Fibroblast of villous mesenchyme (primary cell): ENCODE measurements around the gene SSR2. TPM values are rescaled to one million over a fixed set of nuclear protein-coding genes. Genes with fewer than 3 reads are reported as not detected.

Experiments
- DNase-seq: peaks from one replicate; pipeline ENCODE4 v3.0.0-alpha.2; 2010; ENCODE audit warnings: low read depth
- H3K4me3 ChIP-seq: 2 replicates; pipeline ENCODE4 v1.5.1; 2011; ENCODE audit warnings: low read depth, mild to moderate bottlenecking, low read length
- total RNA-seq: library from RNA; depleted of rRNA; stranded (reverse); fragments of >200 nt; gene quantifications from 2 replicates; pipeline ENCODE4 v1.2.3, GENCODE V29; 2012
- TF ChIP-seq, protein P1 (sequence below): IDR thresholded peaks from 2 replicates; pipeline ENCODE4 v1.5.1; 2012; ENCODE audit warnings: low read depth, mild to moderate bottlenecking, low read length; ENCODE audit not compliant: insufficient read depth

SSR2 gene
- total RNA-seq, 1 donor: 386 TPM

DNA sequence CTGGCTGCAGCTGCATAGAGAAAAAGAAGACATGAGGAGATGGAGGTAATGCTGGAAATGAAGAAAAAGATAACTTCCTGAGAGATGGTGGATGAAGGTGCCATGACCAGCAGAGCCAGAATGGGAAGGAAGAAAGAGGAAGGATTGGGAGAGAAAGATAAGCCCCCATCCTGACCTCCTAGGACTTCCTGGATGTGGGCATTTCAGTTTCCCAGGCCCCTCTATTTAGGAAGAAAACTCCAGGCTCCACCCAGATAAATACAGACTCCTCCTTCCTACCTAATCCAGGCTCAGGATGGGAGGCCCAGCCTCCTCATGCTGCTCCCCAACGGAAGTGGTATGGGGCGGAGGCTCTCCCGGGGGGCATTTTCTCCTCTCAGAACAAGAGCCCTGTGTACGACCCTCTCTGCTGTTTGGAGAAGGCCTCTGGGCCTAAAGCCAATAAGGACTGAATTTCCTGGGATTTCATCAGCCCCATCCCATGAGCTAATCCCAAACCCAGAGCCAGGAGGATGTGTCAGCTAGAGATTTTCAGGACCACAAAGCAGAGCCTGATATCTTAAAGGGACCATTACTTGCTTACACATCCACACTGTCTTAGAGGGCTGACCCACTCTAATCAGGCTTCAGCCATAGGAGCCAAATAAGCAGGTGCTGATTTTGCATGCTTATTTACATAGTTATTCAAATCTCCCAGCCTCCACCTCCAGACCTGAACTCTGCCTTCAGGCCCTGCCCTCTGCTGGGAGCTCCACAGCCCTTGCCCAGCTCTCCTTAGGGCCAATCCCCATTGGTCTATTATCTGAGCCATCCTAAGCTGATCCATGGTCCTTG lies 37.3 kb downstream of the SSR2 start:
- peak; percentile 99 for DNase-seq
- TF ChIP-seq, protein P1, sequence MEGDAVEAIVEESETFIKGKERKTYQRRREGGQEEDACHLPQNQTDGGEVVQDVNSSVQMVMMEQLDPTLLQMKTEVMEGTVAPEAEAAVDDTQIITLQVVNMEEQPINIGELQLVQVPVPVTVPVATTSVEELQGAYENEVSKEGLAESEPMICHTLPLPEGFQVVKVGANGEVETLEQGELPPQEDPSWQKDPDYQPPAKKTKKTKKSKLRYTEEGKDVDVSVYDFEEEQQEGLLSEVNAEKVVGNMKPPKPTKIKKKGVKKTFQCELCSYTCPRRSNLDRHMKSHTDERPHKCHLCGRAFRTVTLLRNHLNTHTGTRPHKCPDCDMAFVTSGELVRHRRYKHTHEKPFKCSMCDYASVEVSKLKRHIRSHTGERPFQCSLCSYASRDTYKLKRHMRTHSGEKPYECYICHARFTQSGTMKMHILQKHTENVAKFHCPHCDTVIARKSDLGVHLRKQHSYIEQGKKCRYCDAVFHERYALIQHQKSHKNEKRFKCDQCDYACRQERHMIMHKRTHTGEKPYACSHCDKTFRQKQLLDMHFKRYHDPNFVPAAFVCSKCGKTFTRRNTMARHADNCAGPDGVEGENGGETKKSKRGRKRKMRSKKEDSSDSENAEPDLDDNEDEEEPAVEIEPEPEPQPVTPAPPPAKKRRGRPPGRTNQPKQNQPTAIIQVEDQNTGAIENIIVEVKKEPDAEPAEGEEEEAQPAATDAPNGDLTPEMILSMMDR: no peak
- peak overlapping the region; percentile 89 for H3K4me3 ChIP-seq

DNA sequence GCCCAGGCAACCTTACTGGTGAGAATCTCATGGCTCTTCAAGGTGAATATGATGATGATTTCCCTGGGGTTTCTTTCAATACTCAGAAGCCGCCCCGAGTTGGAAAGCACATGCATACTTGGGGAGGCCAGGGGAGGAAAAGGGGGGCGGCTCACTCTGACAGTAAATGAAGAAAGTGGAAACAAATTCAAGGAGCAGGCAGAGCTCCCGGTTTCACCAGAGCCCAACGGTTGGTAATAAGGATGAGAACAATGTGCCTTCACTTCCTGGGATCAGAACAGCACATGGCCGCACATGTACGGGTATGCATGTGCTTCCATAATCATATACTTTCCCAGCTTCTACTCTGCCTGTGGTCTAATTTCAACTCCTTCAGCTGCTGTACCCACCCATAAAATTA lies 38.6 kb downstream of the SSR2 start:
- TF ChIP-seq, protein P1: no peak
- no peak for DNase-seq
- peak overlapping the region; percentile 89 for H3K4me3 ChIP-seq

- DNase-seq: peak; percentile 92
- H3K4me3 ChIP-seq: peak overlapping the region; percentile 89
- TF ChIP-seq, protein P1: no peak
Observed at GRCh38 chr1:155981266-155982088, 39.3 kb downstream of the SSR2 start.

GRCh38 chr1:155979597-155980343 lies 41.0 kb downstream of the SSR2 start:
- DNase-seq: no peak
- TF ChIP-seq, protein P1: no peak
- peak overlapping the region; percentile 89 for H3K4me3 ChIP-seq

DNA sequence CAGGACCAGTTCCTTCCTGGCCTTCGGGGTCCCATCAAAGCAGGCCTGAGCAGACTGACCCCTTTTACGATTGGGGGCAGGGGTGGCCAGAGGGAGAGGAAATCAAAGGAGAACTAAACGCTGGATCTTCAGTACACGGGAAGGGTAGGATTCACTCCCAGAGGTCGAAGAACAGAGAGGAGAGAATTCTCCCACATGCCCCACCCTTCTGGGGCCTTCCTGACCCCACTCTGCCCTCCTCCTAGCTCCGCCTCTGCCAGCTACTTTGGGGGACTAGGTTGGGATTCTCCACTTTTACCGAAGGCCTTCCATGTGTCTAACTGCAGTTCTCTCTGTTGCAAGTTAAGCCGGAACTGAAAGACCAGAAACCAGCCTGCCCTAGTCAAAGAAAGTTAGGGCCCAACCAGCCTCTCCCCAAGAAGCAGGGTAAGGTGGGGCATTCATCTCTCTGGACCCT lies 41.8 kb downstream of the SSR2 start:
- H3K4me3 ChIP-seq: peak overlapping the region; percentile 89
- peak; percentile 65 for DNase-seq

More for the DNA sequence above, 41.8 kb downstream of the SSR2 start:
- TF ChIP-seq, protein P1: no peak
